Calu3 (cell line): ENCODE measurements around the gene ARHGAP26. TPM values are rescaled to one million over a fixed set of nuclear protein-coding genes. Genes with fewer than 3 reads are reported as not detected.

Experiments
- BruUV-seq: library from RNA; stranded (reverse); fragments of 400-500 nt; replicated peaks from 2 replicates; lab custom pipeline; 2021; lab: Mats Ljungman, UMichigan
- CTCF ChIA-PET: fragments of 300-600 bp; sonication (Branson Sonifier 250); formaldehyde crosslinking; loops from one replicate; lab custom pipeline; 2022; ENCODE audit warnings: antibody characterized with exemption; lab: Charles Lee
- DNase-seq: peaks from one replicate; pipeline ENCODE4 v3.0.0; 2022
- H3K27ac Mint-ChIP-seq: one replicate; pipeline ENCODE4 v1.8.0; 2022; ENCODE audit warnings: mixed read lengths; ENCODE audit not compliant: unreplicated experiment
- H3K27me3 Mint-ChIP-seq: one replicate; pipeline ENCODE4 v1.8.0; 2022; ENCODE audit warnings: mixed read lengths; ENCODE audit not compliant: unreplicated experiment
- H3K36me3 Mint-ChIP-seq: one replicate; pipeline ENCODE4 v1.8.0; 2022; ENCODE audit warnings: mild to moderate bottlenecking, moderate library complexity, mixed read lengths; ENCODE audit not compliant: insufficient read depth, unreplicated experiment
- H3K4me1 Mint-ChIP-seq: one replicate; pipeline ENCODE4 v1.8.0; 2022; ENCODE audit warnings: mild to moderate bottlenecking, low read depth, mixed read lengths; ENCODE audit not compliant: unreplicated experiment
- H3K4me3 Mint-ChIP-seq: one replicate; pipeline ENCODE4 v1.8.0; 2022; ENCODE audit warnings: mild to moderate bottlenecking, low read depth, moderate library complexity, mixed read lengths; ENCODE audit not compliant: unreplicated experiment
- H3K9me3 Mint-ChIP-seq: one replicate; pipeline ENCODE4 v1.8.0; 2022; ENCODE audit warnings: low read depth, mixed read lengths; ENCODE audit not compliant: unreplicated experiment
- CTCF ChIP-seq: fragments of 200-600 bp; IDR thresholded peaks from one replicate; pipeline ENCODE4 v1.8.0; 2022; ENCODE audit warnings: antibody characterized with exemption; ENCODE audit not compliant: unreplicated experiment
- intact Hi-C: fragments of 100-400 bp; cut with micrococcal nuclease; formaldehyde crosslinking; loops from one replicate; pipeline ENCODE4 v1.10.0; 2022; ENCODE audit not compliant: unreplicated experiment
- total RNA-seq: library from RNA; stranded (reverse); gene quantifications from 2 replicates; pipeline ENCODE4 v1.2.3, GENCODE V29; 2022

ARHGAP26 gene
- total RNA-seq, 1 experiment from 2014 or later, result 118 TPM

GRCh38 chr5:142824391-142824790 is 54.2 kb downstream of the ARHGAP26 start:
- CTCF ChIA-PET, result interaction anchor here (0.9 to 1.7 kb wide), 4 partner anchors 16 to 50 kb away, joined by 3 to 5 read pairs (median 4); no protein-coding TSS in a partner anchor
- H3K4me1 Mint-ChIP-seq, result peaks cover 88% of the 10 kb centered on the region
- no TSS peak for BruUV-seq
- H3K27me3 Mint-ChIP-seq, result no peaks in the 10 kb centered on the region
- no peak for TF ChIP-seq CTCF
- intact Hi-C loops, result no loop called here
- H3K4me3 Mint-ChIP-seq, result peak overlapping the region; percentile 69
- peaks cover 27% of the 10 kb centered on the region for H3K36me3 Mint-ChIP-seq
- H3K27ac Mint-ChIP-seq, result peak overlapping the region; percentile 87
- no peak for DNase-seq
- no peaks in the 10 kb centered on the region for H3K9me3 Mint-ChIP-seq

GRCh38 chr5:142825378-142826089 is 55.4 kb downstream of the ARHGAP26 start:
- peaks cover 88% of the 10 kb centered on the region for H3K4me1 Mint-ChIP-seq
- peak; percentile 78 for DNase-seq
- no peaks in the 10 kb centered on the region for H3K9me3 Mint-ChIP-seq
- H3K4me3 Mint-ChIP-seq, result peak overlapping the region; percentile 69
- TF ChIP-seq CTCF, result no peak
- peak overlapping the region; percentile 87 for H3K27ac Mint-ChIP-seq
- CTCF ChIA-PET, result interaction anchor here (1.1 kb wide), 1 partner anchor 45 kb away, joined by 3 read pairs; no protein-coding TSS in a partner anchor
- intact Hi-C loops, result loop anchor here (2.0 to 5.0 kb wide), 2 partner anchors 45 to 137 kb away; no protein-coding TSS in a partner anchor
- TSS peak; percentile 71 for BruUV-seq
- H3K36me3 Mint-ChIP-seq, result peaks cover 21% of the 10 kb centered on the region
- no peaks in the 10 kb centered on the region for H3K27me3 Mint-ChIP-seq

- DNase-seq, result no peak
- peaks cover 21% of the 10 kb centered on the region for H3K36me3 Mint-ChIP-seq
- no peaks in the 10 kb centered on the region for H3K9me3 Mint-ChIP-seq
- H3K4me3 Mint-ChIP-seq, result peak overlapping the region; percentile 69
- TF ChIP-seq CTCF, result no peak
- intact Hi-C loops, result loop anchor here (2.0 to 5.0 kb wide), 2 partner anchors 45 to 136 kb away; no protein-coding TSS in a partner anchor
- peak overlapping the region; percentile 87 for H3K27ac Mint-ChIP-seq
- CTCF ChIA-PET, result interaction anchor here (1.0 to 2.0 kb wide), 6 partner anchors 12 to 108 kb away, joined by 4 to 12 read pairs (median 6); no protein-coding TSS in a partner anchor
- peaks cover 88% of the 10 kb centered on the region for H3K4me1 Mint-ChIP-seq
- H3K27me3 Mint-ChIP-seq, result no peaks in the 10 kb centered on the region
- TSS peak; percentile 72 for BruUV-seq
Measured at GRCh38 chr5:142826093-142826492, 55.9 kb downstream of the ARHGAP26 start.

GRCh38 chr5:142826741-142827492 is 56.7 kb downstream of the ARHGAP26 start:
- no peak for TF ChIP-seq CTCF
- H3K4me3 Mint-ChIP-seq, result peak overlapping the region; percentile 69
- peak; percentile 79 for DNase-seq
- no peaks in the 10 kb centered on the region for H3K27me3 Mint-ChIP-seq
- CTCF ChIA-PET, result interaction anchor here (0.7 to 2.0 kb wide), 16 partner anchors 9 to 109 kb away, joined by 3 to 12 read pairs (median 6); partner anchors contain the start of gene ARHGAP26
- no peaks in the 10 kb centered on the region for H3K9me3 Mint-ChIP-seq
- H3K36me3 Mint-ChIP-seq, result peaks cover 21% of the 10 kb centered on the region
- intact Hi-C loops, result loop anchor here (2.0 to 5.0 kb wide), 2 partner anchors 44 to 135 kb away; no protein-coding TSS in a partner anchor
- H3K27ac Mint-ChIP-seq, result peak overlapping the region; percentile 87
- peaks cover 94% of the 10 kb centered on the region for H3K4me1 Mint-ChIP-seq
- no TSS peak for BruUV-seq
